H1 (cell line): ENCODE data around the gene RSPH6A. TPM values are rescaled to one million over a fixed set of nuclear protein-coding genes. Genes with fewer than 3 reads are reported as not detected.

Experiments
- CTCF ChIA-PET: fragments of 300-600 bp; sonication (Branson Sonifier 250); formaldehyde crosslinking; loops from one replicate; lab custom pipeline; 2021; ENCODE audit not compliant: partially characterized antibody; lab: Charles Lee
- POLR2A ChIA-PET: fragments of 300-600 bp; sonication (Branson Sonifier 250); formaldehyde crosslinking; loops from one replicate; lab custom pipeline; 2021; ENCODE audit warnings: inconsistent platforms; ENCODE audit not compliant: partially characterized antibody; lab: Charles Lee
- DNase-seq, 2 experiments: peaks; one replicate each; pipeline versions ENCODE4 v3.0.0 to v3.0.0-alpha.2; 2010 to 2022; ENCODE audit warnings: low spot score in 2 of 2, low read depth in 1 of 2, mixed read lengths in 1 of 2
- FAIRE-seq: peaks from 2 replicates; lab custom pipeline; 2011; peaks lifted over from hg19 to GRCh38; lab: Jason Lieb, UNC
- H2AFZ ChIP-seq: 2 replicates; pipeline ENCODE4 v1.8.1; 2012; ENCODE audit warnings: low read length, inconsistent platforms
- H2AK5ac ChIP-seq: 2 replicates; pipeline ENCODE4 v1.6.1; 2013; ENCODE audit warnings: low read depth, low read length
- H2BK120ac ChIP-seq: replicated peaks from 2 replicates; pipeline ENCODE3; 2013; ENCODE audit warnings: low read depth, low read length, inconsistent platforms
- H2BK12ac ChIP-seq: 2 replicates; pipeline ENCODE4 v1.6.1; 2013; ENCODE audit warnings: low read depth, low read length
- H2BK15ac ChIP-seq: 2 replicates; pipeline ENCODE4 v1.6.1; 2013; ENCODE audit warnings: low read length
- H2BK20ac ChIP-seq: 2 replicates; pipeline ENCODE4 v1.6.1; 2013; ENCODE audit warnings: low read length
- H2BK5ac ChIP-seq: 2 replicates; pipeline ENCODE4 v1.6.1; 2013; ENCODE audit warnings: low read depth, low read length
- H3K14ac ChIP-seq: 2 replicates; pipeline ENCODE4 v1.6.1; 2013; ENCODE audit warnings: inconsistent platforms; ENCODE audit not compliant: insufficient read length
- H3K18ac ChIP-seq: 2 replicates; pipeline ENCODE4 v1.6.1; 2013; ENCODE audit warnings: low read length; ENCODE audit errors: extremely low read depth
- H3K23ac ChIP-seq: 2 replicates; pipeline ENCODE4 v1.6.1; 2013; ENCODE audit warnings: inconsistent platforms; ENCODE audit not compliant: insufficient read length
- H3K23me2 ChIP-seq: 2 replicates; pipeline ENCODE4 v1.6.1; 2013; ENCODE audit warnings: low read depth, low read length
- H3K27ac ChIP-seq: 2 replicates; pipeline ENCODE4 v1.6.1; 2011; ENCODE audit warnings: low read depth, low read length, inconsistent platforms
- H3K27me3 ChIP-seq, 4 experiments: replicated peaks in 1 of 4; 1 replicate in 1 of 4; 2 replicates in 3 of 4; pipeline versions ENCODE4 v1.6.1 to v1.8.1; 2011 to 2013; ENCODE audit warnings: low read length in 3 of 4, mild to moderate bottlenecking in 3 of 4, inconsistent platforms in 2 of 4, mixed read lengths in 2 of 4, moderate library complexity in 1 of 4; ENCODE audit not compliant: control insufficient read depth in 3 of 4, insufficient read depth in 3 of 4; ENCODE audit errors: extremely low read depth in 1 of 4
- H3K36me3 ChIP-seq, 4 experiments: 2 replicates each; pipeline versions ENCODE4 v1.6.1 to v1.8.1; 2011 to 2013; ENCODE audit warnings: mild to moderate bottlenecking in 4 of 4, low read length in 3 of 4, moderate library complexity in 2 of 4, control low read depth in 1 of 4, inconsistent platforms in 1 of 4; ENCODE audit not compliant: insufficient read depth in 4 of 4, control insufficient read depth in 2 of 4
- H3K4ac ChIP-seq: replicated peaks from 2 replicates; pipeline ENCODE3; 2013; ENCODE audit warnings: low read length, low read depth, mixed read lengths, inconsistent platforms; ENCODE audit not compliant: insufficient read length
- H3K4me1 ChIP-seq, 4 experiments: replicated peaks in 1 of 4; 1 replicate in 1 of 4; 2 replicates in 3 of 4; pipeline versions ENCODE4 v1.6.1 to v1.8.1; 2011 to 2013; ENCODE audit warnings: low read length in 3 of 4, inconsistent platforms in 2 of 4, mixed read lengths in 1 of 4; ENCODE audit not compliant: insufficient read depth in 4 of 4, control insufficient read depth in 3 of 4
- H3K4me2 ChIP-seq, 2 experiments: 2 replicates each; pipeline versions ENCODE4 v1.6.1 to v1.8.1; 2011 to 2013; ENCODE audit warnings: low read depth in 2 of 2, low read length in 2 of 2, control low read depth in 1 of 2, inconsistent platforms in 1 of 2, mild to moderate bottlenecking in 1 of 2; ENCODE audit not compliant: insufficient read depth in 1 of 2
- H3K4me3 ChIP-seq, 4 experiments: fragments of 200-600, 300-600 bp in 1 of 4; sonication (generic), shearing (Covaris generic), sonication (Bioruptor Twin) in 1 of 4; 2 replicates each; pipeline versions ENCODE4 v1.5.1 to v1.8.1; 2011 to 2016; ENCODE audit warnings: low read length in 4 of 4, low read depth in 3 of 4, control low read depth in 2 of 4, inconsistent platforms in 2 of 4, mild to moderate bottlenecking in 2 of 4, mixed read lengths in 1 of 4, moderate library complexity in 1 of 4; ENCODE audit not compliant: insufficient read depth in 2 of 4; ENCODE audit errors: extremely low read depth in 1 of 4
- H3K56ac ChIP-seq: replicated peaks from 2 replicates; pipeline ENCODE3; 2013; ENCODE audit warnings: low read depth, mild to moderate bottlenecking, mixed read lengths, low read length, inconsistent platforms; ENCODE audit not compliant: insufficient read length
- H3K79me1 ChIP-seq: 2 replicates; pipeline ENCODE4 v1.6.1; 2013; ENCODE audit warnings: low read depth, low read length, control low read depth
- H3K79me2 ChIP-seq, 2 experiments: 2 replicates each; pipeline versions ENCODE4 v1.6.1 to v1.8.1; 2012 to 2013; ENCODE audit warnings: low read length in 2 of 2, mild to moderate bottlenecking in 2 of 2, inconsistent platforms in 1 of 2; ENCODE audit not compliant: insufficient read depth in 2 of 2, control insufficient read depth in 1 of 2
- H3K9ac ChIP-seq, 4 experiments: replicated peaks in 1 of 4; 1 replicate in 1 of 4; 2 replicates in 3 of 4; pipeline versions ENCODE4 v1.6.1 to v1.8.1; 2011 to 2013; ENCODE audit warnings: low read depth in 3 of 4, low read length in 3 of 4, control low read depth in 2 of 4, mild to moderate bottlenecking in 2 of 4, moderate library complexity in 2 of 4, inconsistent platforms in 1 of 4; ENCODE audit errors: extremely low read depth in 1 of 4
- H3K9me3 ChIP-seq, 2 experiments: 2 replicates each; pipeline versions ENCODE4 v1.6.1 to v1.8.1; 2012 to 2013; ENCODE audit warnings: mild to moderate bottlenecking in 2 of 2, moderate library complexity in 2 of 2, control low read depth in 1 of 2, inconsistent platforms in 1 of 2, low read depth in 1 of 2, low read length in 1 of 2, mixed read lengths in 1 of 2; ENCODE audit not compliant: insufficient read depth in 2 of 2
- H4K20me1 ChIP-seq, 2 experiments: replicated peaks in 1 of 2; 2 replicates each; pipeline versions ENCODE3 to v1.8.1; 2011 to 2013; ENCODE audit warnings: inconsistent platforms in 2 of 2, low read length in 2 of 2, mild to moderate bottlenecking in 1 of 2; ENCODE audit not compliant: insufficient read depth in 2 of 2, control insufficient read depth in 1 of 2
- H4K5ac ChIP-seq: 2 replicates; pipeline ENCODE4 v1.6.1; 2013; ENCODE audit warnings: low read length, low read depth, mixed read lengths, inconsistent platforms; ENCODE audit not compliant: insufficient read length
- H4K8ac ChIP-seq: 2 replicates; pipeline ENCODE4 v1.8.0; 2013; ENCODE audit warnings: mild to moderate bottlenecking, moderate library complexity, low read length, inconsistent platforms; ENCODE audit not compliant: insufficient read depth; ENCODE audit errors: extremely low read depth
- H4K91ac ChIP-seq: replicated peaks from 2 replicates; pipeline ENCODE3; 2013; ENCODE audit warnings: low read length, mixed read lengths, inconsistent platforms; ENCODE audit not compliant: insufficient read length
- BCL11A ChIP-seq, 2 experiments: IDR thresholded peaks; one replicate each; pipeline ENCODE4 v1.6.1; 2011; ENCODE audit warnings: low read depth in 2 of 2, low read length in 2 of 2, mild to moderate bottlenecking in 2 of 2
- CBX8 ChIP-seq: fragments of 300-800, 300-1000 bp; sonication (generic); IDR thresholded peaks from 2 replicates; pipeline ENCODE4 v1.7.1; 2016; ENCODE audit warnings: low read depth, low read length, borderline replicate concordance
- CEBPB ChIP-seq: IDR thresholded peaks from 2 replicates; pipeline ENCODE4 v1.6.1; 2012; ENCODE audit warnings: low read depth, low read length
- CTBP2 ChIP-seq: IDR thresholded peaks from 2 replicates; pipeline ENCODE4 v1.7.0; 2011; ENCODE audit warnings: borderline replicate concordance, mild to moderate bottlenecking, moderate library complexity, mixed read lengths, low read length; ENCODE audit not compliant: insufficient read depth, insufficient read length
- CTCF ChIP-seq, 3 experiments: IDR thresholded peaks; 1 replicate in 2 of 3; 2 replicates in 1 of 3; pipeline versions ENCODE4 v1.5.1 to v1.6.1; 2011; ENCODE audit warnings: low read length in 3 of 3, mild to moderate bottlenecking in 3 of 3, inconsistent platforms in 2 of 3, low read depth in 1 of 3, moderate library complexity in 1 of 3; ENCODE audit not compliant: insufficient read depth in 1 of 3; ENCODE audit errors: control extremely low read depth in 1 of 3
- E2F6 ChIP-seq: IDR thresholded peaks from 2 replicates; pipeline ENCODE4 v1.6.1; 2012; ENCODE audit warnings: inconsistent platforms
- EGR1 ChIP-seq: IDR thresholded peaks from 2 replicates; pipeline ENCODE4 v1.6.1; 2011; ENCODE audit warnings: low read depth, low read length, borderline replicate concordance
- EZH2 ChIP-seq: fragments of 200-600 bp; sonication (generic); IDR thresholded peaks from 2 replicates; pipeline ENCODE4 v1.7.1; 2012; ENCODE audit warnings: low read depth, mild to moderate bottlenecking, moderate library complexity, low read length, inconsistent platforms; ENCODE audit not compliant: severe bottlenecking
- POLR2A ChIP-seq, 2 experiments: IDR thresholded peaks; 1 replicate in 1 of 2; 2 replicates in 1 of 2; pipeline ENCODE4 v1.6.1; 2011; ENCODE audit warnings: low read depth in 2 of 2, low read length in 2 of 2, mild to moderate bottlenecking in 2 of 2; ENCODE audit errors: control extremely low read depth in 1 of 2
- WGBS, 2 experiments: shearing (Covaris generic) in 1 of 2; methylation state at CpG; one replicate each; pipeline versions ENCODE4 v1.1.6 to v1.1.7; 2013 to 2015; ENCODE audit warnings: low lambda C conversion rate in 2 of 2, mixed read lengths in 2 of 2, inconsistent platforms in 1 of 2, low coverage in 1 of 2, missing lambda C conversion rate in 1 of 2; ENCODE audit not compliant: insufficient replicate concordance in 2 of 2, insufficient coverage in 1 of 2, insufficient read length in 1 of 2; ENCODE audit errors: extremely low coverage in 1 of 2, missing lambda C conversion rate in 1 of 2; 5-methylcytosine and 5-hydroxymethylcytosine counted together
- polyA plus RNA-seq, 7 experiments: library from polyadenylated mRNA; depleted of rRNA in 3 of 7; stranded (reverse) in 5 of 7; unstranded in 2 of 7; fragments of >200 nt in 5 of 7; fragments of 200-250 nt in 2 of 7; gene quantifications; 1 replicate in 5 of 7; 2 replicates in 1 of 7; 4 replicates in 1 of 7; pipeline versions ENCODE4 v1.2.1 to v1.2.3, GENCODE V29; 2011 to 2013; ENCODE audit warnings: missing spikeins in 2 of 7, mixed read lengths in 2 of 7
- total RNA-seq: library from RNA; stranded (reverse); fragmentation: NEBNext Ultra II Directional; extraction: Animal tissue kit (Norgen Biotek cat#: 25700); gene quantifications from 2 replicates; pipeline ENCODE4 v1.2.1, GENCODE V29; 2021

Gene RSPH6A
- total and polyA plus RNA-seq, 2 of the 8 experiments (the other 6 are each of a cell fraction or from before 2014, with no cell fraction given), result 0.05 to 0.19 TPM

- H2BK20ac ChIP-seq, result 0 out of 2 replicates have a peak overlapping the region, but pooled peaks have one; percentile 3
- WGBS, 2 experiments, result 57% methylated on average over 21 of the region's 24 CpGs; no CpG with 5 or more reads in 1 of the 2 experiments
- H3K18ac ChIP-seq, result peak overlapping the region; percentile 83
- peak overlapping the region; percentile 28 for H4K5ac ChIP-seq
- H2BK15ac ChIP-seq, result no peak overlapping the region
- H3K4me1 ChIP-seq, result peaks cover 7 to 41% (median 31%) of the 10 kb centered on the region in 4 experiments
- no peak overlapping the region for H2BK120ac ChIP-seq
- POLR2A ChIA-PET, result interaction anchor here (0.8 to 16.2 kb wide), 15 partner anchors 8 to 96 kb away, joined by 3 to 284 read pairs (median 5); partner anchors contain the start of genes DMPK, DMWD, FBXO46 and MEIOSIN
- DNase-seq (peak in 1 of 2 experiments; percentile 60), FAIRE-seq (no peak)
- no peak overlapping the region for H3K23ac ChIP-seq
- H3K56ac ChIP-seq, result no peak overlapping the region
- H2AK5ac ChIP-seq, result no peak overlapping the region
- H3K36me3 ChIP-seq, result no peaks in the 10 kb centered on the region; a peak in 1 of 8 replicates
- CTCF ChIA-PET, result interaction anchor here (0.6 to 2.3 kb wide), 8 partner anchors 8 to 116 kb away, joined by 3 to 16 read pairs (median 3); no protein-coding TSS in a partner anchor
- H2BK12ac ChIP-seq, result peak overlapping the region; percentile 19; the same call in 1 of the 2 replicates
- H3K9ac ChIP-seq, result peak overlapping the region in 2 of 4 experiments; percentile 72 to 78; a peak in 3 of 7 replicates
- H2BK5ac ChIP-seq, result no peak overlapping the region
- peaks cover 0 to 2% (median 0%) of the 10 kb centered on the region in 4 experiments; a peak in 1 of 7 replicates for H3K27me3 ChIP-seq
- no peak overlapping the region for H2AFZ ChIP-seq
- H3K4me3 ChIP-seq, result peak overlapping the region; percentile 57 to 89 (median 71)
- H3K14ac ChIP-seq, result no peak overlapping the region
- H3K4me2 ChIP-seq, result peak overlapping the region; percentile 61 to 94
- no peaks in the 10 kb centered on the region for H3K79me1 ChIP-seq
- H3K23me2 ChIP-seq, result peaks cover 28% of the 10 kb centered on the region
- no peaks in the 10 kb centered on the region for H3K79me2 ChIP-seq
- H4K91ac ChIP-seq, result no peak overlapping the region
- H3K4ac ChIP-seq, result no peak overlapping the region
- peaks cover 0 to 3% of the 10 kb centered on the region in 2 experiments for H4K20me1 ChIP-seq
- H3K9me3 ChIP-seq, result no peaks in the 10 kb centered on the region
- H4K8ac ChIP-seq, result peak overlapping the region; percentile 62; the same call in 1 of the 2 replicates
- H3K27ac ChIP-seq, result no peak overlapping the region
- TF ChIP-seq EGR1, result no peak
- TF ChIP-seq POLR2A (IDR thresholded peaks at IDR 0.05; ENCODE audit: control extremely low read depth in 1 of 2, low read depth in 2 of 2, low read length in 2 of 2), result no peak
- TF ChIP-seq EZH2, result no peak
- no peak for TF ChIP-seq CEBPB
- TF ChIP-seq CBX8, result no peak
- TF ChIP-seq CTBP2, result no peak
- no peak for TF ChIP-seq E2F6
- no peak for TF ChIP-seq BCL11A (IDR thresholded peaks at IDR 0.05; ENCODE audit: low read depth in 2 of 2, low read length in 2 of 2)
- TF ChIP-seq CTCF (IDR thresholded peaks at IDR 0.05; ENCODE audit: control extremely low read depth in 1 of 3, insufficient read depth in 1 of 3, low read depth in 1 of 3, low read length in 3 of 3), result no peak
These were observed 48.2 kb downstream of the RSPH6A start for GRCh38 chr19:45766869-45767346.
